Esophagus (tissue), 2 donors: ENCODE results near the gene ENTREP3. TPM values are rescaled to one million over a fixed set of nuclear protein-coding genes. Genes with fewer than 3 reads are reported as not detected.
A peak's percentile ranks its signal among the peaks of the same experiment; 100 is the strongest.

Experiments used
- H3K27ac ChIP-seq, 2 donors: one replicate each; pipeline ENCODE4 v1.5.1; 2013; ENCODE audit warnings: low read depth in 2 of 2, mild to moderate bottlenecking in 2 of 2, inconsistent platforms in 1 of 2, low read length in 1 of 2, moderate library complexity in 1 of 2
- H3K27me3 ChIP-seq, 2 donors: one replicate each; pipeline ENCODE4 v1.6.1; 2013; ENCODE audit warnings: low read length in 2 of 2, control low read depth in 1 of 2, mild to moderate bottlenecking in 1 of 2; ENCODE audit not compliant: insufficient read depth in 2 of 2, control insufficient read depth in 1 of 2
- H3K36me3 ChIP-seq, 2 donors: one replicate each; pipeline ENCODE4 v1.6.1; 2013; ENCODE audit warnings: low read length in 1 of 2; ENCODE audit not compliant: control insufficient read depth in 2 of 2, insufficient read depth in 2 of 2
- H3K4me1 ChIP-seq, 2 donors: one replicate each; pipeline ENCODE4 v1.6.1; 2013; ENCODE audit warnings: low read length in 1 of 2; ENCODE audit not compliant: control insufficient read depth in 2 of 2, insufficient read depth in 2 of 2
- H3K4me3 ChIP-seq, 2 donors: one replicate each; pipeline ENCODE4 v1.5.1; 2013; ENCODE audit warnings: low read length in 2 of 2, mild to moderate bottlenecking in 2 of 2, low read depth in 1 of 2, moderate library complexity in 1 of 2
- H3K9me3 ChIP-seq, 2 donors: one replicate each; pipeline ENCODE4 v1.6.1; 2013; ENCODE audit warnings: mild to moderate bottlenecking in 2 of 2, low read depth in 1 of 2, low read length in 1 of 2, moderate library complexity in 1 of 2; ENCODE audit not compliant: control insufficient read depth in 2 of 2, insufficient read depth in 1 of 2
- WGBS, 2 donors: extraction: QIAGEN DNeasy Blood & Tissue Kit; methylation state at CpG; one replicate each; pipeline ENCODE4 v1.1.7; 2013; 5-methylcytosine and 5-hydroxymethylcytosine counted together
- polyA plus RNA-seq, 2 donors: library from polyadenylated mRNA; stranded (reverse); fragments of 200-250 nt; gene quantifications; one replicate each; pipeline ENCODE4 v1.2.3, GENCODE V29; 2013
- donor health status: healthy with polysubstance abuse.
- donor health status: Bipolar disorder and iron deficiency.

ENTREP3 gene
- polyA plus RNA-seq, 2 donors: 12.7 to 13.6 TPM

DNA sequence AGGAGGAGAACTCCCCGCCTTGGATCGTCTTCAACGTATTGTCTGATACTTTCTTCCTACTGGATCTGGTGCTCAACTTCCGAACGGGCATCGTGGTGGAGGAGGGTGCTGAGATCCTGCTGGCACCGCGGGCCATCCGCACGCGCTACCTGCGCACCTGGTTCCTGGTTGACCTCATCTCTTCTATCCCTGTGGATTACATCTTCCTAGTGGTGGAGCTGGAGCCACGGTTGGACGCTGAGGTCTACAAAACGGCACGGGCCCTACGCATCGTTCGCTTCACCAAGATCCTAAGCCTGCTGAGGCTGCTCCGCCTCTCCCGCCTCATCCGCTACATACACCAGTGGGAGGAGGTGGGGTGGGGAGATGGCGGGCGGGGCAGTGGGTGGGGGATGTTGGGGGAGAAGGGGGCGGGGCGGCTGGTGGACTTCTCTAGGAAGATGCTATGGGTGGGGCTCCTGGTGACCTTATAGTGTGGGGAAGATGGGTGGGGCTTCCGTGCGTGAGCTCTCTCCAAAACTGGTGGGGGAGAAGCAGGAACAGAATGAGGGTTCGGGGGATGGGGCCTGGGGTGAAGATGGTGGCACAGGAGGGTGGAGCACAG, 27.3 kb upstream of the ENTREP3 start:
- Histone ChIP-seq H3K4me1 (no peaks in the 10 kb centered on the region), H3K4me3 (no peak overlapping the region), H3K27ac (no peak overlapping the region), H3K9me3 (no peaks in the 10 kb centered on the region), H3K36me3 (peaks cover 2 to 12% of the 10 kb centered on the region in 2 donors), H3K27me3 (no peaks in the 10 kb centered on the region)
- 95 to 96% methylated on average over 29 of the region's 29 CpGs for WGBS, 2 donors

DNA sequence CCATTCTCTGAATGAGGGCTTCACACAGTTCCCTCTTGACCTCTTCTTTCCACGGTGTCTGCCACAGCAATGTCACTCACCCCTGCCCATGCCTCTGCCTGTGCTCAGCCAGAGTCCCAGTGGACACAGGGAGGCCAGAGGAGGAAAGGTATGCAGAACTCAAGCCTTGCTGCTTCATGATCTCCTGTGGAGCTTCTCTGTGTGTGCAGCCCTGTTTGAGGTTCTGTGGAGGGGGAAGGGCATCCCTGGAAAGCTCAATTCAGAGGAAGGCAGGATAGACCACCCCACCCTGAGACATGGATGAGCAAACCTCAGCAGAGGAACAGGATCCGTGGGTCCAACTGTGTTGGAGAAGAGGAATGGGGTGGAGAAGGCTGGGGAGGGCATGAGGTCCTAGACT, 24.0 kb upstream of the ENTREP3 start:
- Histone ChIP-seq H3K4me1 (no peaks in the 10 kb centered on the region), H3K27me3 (no peaks in the 10 kb centered on the region), H3K9me3 (no peaks in the 10 kb centered on the region), H3K27ac (no peak overlapping the region), H3K4me3 (no peak overlapping the region), H3K36me3 (peaks cover 0 to 6% of the 10 kb centered on the region in 2 donors)
- 75 to 85% methylated on average over 2 of the region's 2 CpGs for WGBS, 2 donors

DNA sequence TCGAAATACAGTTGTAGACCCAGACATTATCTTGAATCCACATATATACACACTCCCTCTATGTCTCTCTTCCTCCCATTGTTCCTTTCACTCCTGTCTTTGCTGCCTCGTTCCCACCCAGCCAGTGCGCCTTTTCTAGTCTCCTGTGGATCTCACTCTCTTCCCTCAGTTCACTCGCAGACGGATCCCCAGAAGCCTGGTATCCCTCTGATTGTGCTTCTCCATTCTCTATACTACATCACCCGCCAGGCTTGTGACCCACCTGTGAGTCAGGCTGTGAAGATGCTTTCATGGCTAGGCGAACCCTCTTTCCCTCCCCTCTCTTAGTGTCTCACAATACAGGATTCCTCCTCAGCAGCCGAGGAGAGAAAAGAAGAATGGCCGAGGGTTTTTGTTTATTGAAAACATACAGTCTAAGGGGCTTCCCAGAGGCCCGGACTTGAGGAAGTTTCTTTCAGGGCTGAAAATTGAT, 23.4 kb upstream of the ENTREP3 start:
- Histone ChIP-seq H3K27me3 (no peaks in the 10 kb centered on the region), H3K4me3 (peak overlapping the region in 1 of 2 donors; percentile 65), H3K4me1 (peaks cover 0 to 2% of the 10 kb centered on the region in 2 donors), H3K27ac (no peak overlapping the region), H3K9me3 (no peaks in the 10 kb centered on the region), H3K36me3 (peaks cover 0 to under 1% of the 10 kb centered on the region in 2 donors)
- WGBS, 2 donors: 61 to 63% methylated on average over 10 of the region's 10 CpGs

DNA sequence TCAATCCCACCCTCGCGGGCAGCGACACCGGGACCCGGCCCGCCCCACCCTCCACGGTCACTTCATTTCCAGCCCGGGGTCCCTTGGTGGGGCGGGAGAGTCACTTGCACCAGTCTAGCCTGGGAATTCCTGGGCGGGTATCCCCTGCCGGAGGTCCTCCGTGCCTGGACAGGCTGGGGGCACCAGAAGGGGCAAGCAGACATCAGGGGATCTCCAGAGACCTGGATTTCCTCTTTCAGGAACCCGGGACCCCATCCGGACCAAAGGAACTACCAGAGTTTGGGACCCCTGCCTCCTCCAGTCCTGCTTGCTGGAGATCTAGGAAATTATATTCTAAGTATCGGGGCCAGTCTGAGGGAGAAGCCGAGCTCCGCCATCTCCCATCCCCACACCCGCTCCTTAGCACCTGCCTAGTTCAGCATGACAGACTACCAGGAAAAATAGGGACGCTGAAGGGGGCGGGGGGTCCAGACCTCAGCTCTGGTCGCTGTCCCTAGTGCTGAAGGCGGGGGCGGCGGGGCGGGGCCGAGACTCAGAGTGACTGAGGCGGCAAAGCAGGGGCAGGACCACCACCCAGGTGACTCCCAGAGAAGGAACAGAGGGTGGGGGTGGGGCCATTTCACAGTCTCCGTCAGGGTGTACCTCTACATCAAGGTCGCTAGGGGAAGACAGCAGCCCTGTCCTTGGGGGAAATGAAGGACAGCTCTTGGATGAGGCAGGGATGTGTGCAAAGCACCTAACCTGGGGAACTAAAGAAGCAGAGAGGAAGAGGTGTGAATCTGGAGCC, 22.8 kb upstream of the ENTREP3 start:
- Histone ChIP-seq H3K27me3 (no peaks in the 10 kb centered on the region), H3K4me3 (peak overlapping the region; percentile 65), H3K36me3 (no peaks in the 10 kb centered on the region), H3K4me1 (peaks cover 0 to 2% of the 10 kb centered on the region in 2 donors), H3K9me3 (no peaks in the 10 kb centered on the region), H3K27ac (peak overlapping the region; percentile 15 to 85)
- WGBS, 2 donors: 1% methylated on average over 29 of the region's 29 CpGs

DNA sequence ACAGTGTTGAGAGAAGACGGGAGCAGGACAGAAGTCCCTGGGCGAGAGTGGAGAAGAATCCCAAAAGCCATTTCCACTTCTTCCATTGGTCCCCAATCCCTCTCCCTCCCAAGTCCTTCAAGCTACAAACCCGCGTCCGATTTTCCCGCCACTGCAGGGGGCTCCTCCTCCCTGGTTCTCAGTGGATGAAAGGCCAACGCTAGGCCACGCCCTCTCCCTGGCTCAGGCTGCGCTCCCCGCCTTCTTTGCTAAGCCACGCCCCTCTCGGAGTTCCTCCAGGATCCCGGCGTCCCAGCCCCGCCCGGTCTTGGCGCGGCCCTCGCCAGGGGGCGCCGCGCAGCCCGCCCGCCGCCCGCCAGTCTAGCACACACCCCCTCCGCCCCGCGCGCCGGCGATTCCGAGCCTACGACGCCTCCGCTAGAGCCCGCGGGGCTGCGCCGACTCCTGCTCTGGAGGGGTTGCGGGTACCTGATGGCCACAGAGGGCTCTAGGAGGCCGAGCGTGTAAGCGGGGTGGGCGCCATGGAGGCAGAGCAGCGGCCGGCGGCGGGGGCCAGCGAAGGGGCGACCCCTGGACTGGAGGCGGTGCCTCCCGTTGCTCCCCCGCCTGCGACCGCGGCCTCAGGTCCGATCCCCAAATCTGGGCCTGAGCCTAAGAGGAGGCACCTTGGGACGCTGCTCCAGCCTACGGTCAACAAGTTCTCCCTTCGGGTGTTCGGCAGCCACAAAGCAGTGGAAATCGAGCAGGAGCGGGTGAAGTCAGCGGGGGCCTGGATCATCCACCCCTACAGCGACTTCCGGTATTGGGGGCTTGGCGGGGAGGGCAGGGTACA, 22.0 kb upstream of the ENTREP3 start, which contains the start of gene HCN3:
TSS of gene HCN3 (plus strand) at position 394 of the 832 bp plus-strand sequence. CDS start at position 522, 128 bp downstream.
- no peaks in the 10 kb centered on the region for H3K9me3 ChIP-seq
- H3K27ac ChIP-seq: peak within 1 kb of the TSS; percentile 15 to 85
- H3K27me3 ChIP-seq: no peaks in the 10 kb centered on the region
- peak within 1 kb of the TSS; percentile 65 for H3K4me3 ChIP-seq
- H3K36me3 ChIP-seq: no peaks in the 10 kb centered on the region
- peaks cover 0 to 2% of the 10 kb centered on the region in 2 donors for H3K4me1 ChIP-seq
- WGBS, 2 donors: 1% methylated on average over 65 to 68 of the region's 68 CpGs

DNA sequence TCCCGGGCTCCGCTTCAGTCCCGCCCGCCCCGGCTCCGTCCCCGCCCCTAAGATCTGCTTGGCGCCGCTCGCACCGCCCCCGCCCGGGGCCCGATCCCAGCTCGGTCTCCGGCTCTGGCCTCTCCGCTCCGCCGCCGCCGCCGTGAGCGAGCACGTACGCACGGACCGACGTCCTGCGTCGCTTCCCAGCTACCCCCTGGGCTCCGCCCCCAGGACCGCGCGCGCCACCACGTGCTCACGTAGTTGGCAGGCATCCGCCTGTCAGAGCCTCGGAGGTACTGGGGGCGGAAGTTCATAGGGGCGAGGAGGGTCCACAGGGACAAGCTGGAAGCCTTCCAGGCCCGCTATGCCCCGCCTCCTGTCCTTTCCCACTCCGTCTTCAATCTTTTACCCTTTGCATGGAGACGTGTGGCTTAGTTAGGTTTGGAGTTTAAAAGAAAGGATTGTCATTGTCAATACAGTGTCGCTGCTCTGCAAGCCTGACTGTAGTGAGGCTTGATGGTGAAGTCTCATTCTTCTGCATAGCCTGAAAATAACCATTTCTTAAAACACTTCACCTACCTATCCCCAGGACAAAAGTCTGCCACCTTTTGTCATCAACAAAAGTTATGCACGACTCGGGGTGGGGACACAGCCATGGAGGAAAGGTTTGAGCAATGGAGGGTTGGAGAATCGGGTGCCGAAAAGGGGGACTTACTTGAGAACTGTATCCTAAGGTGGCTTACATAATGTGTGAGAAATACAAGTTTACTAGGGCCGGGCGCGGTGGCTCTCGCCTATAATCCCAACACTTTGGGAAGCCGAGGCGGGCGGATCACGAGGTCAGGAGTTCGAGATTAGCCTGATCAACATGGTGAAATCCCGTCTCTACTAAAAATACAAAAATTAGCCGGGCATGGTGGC, 18.3 kb upstream of the ENTREP3 start, which contains the start of gene CLK2:
TSS of gene CLK2 (minus strand) at position 162 of the 903 bp plus-strand sequence. CDS start 2,527 bp downstream, outside the sequence.
- Histone ChIP-seq H3K27me3 (no peaks in the 10 kb centered on the region), H3K27ac (peak within 1 kb of the TSS; percentile 88 to 96), H3K36me3 (peaks cover 10 to 19% of the 10 kb centered on the region in 2 donors), H3K4me3 (peak within 1 kb of the TSS; percentile 59 to 66), H3K4me1 (peaks cover 0 to 2% of the 10 kb centered on the region in 2 donors), H3K9me3 (no peaks in the 10 kb centered on the region)
- 13 to 14% methylated on average over 59 to 61 of the region's 61 CpGs for WGBS, 2 donors

DNA sequence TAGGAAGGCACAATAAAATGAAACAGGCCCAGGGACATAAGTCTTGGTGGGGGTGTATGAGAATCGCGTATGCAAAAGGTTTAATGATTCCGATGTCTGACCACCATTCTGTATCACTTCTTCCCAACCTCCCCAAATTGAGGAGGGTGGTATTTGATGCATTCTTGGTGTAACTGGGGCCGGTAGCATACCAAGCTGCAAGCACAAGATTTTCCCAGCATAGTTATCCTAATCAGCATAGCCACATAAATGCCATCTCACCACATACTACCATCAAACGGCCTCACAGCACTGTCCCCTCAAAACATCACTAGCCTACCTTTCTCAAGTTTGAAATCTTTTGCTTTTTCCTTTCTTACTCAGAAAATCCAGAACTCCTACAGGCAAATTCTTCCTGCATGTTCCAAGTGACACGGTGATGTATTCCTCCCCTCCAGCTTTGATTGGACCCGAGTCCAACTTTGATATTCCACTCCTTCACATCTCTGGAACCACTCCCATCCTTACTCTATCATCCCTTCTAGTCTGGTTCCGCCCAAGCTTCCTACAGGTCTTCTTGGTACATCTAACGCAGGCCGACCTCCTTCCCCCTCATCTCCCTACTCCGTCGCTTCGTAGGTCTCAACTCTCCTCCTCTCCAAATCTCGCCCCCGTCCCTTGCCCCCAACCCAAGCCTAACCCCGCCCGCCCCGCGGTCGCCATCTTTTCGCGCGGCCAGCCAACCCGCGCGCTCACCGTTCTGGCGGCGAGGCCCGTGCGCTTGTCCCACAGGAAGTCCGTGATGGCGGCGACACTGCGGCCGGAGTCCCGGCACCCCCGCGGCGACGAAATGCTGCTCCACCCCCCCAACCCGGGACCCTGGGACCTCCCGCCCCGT, 17.4 kb upstream of the ENTREP3 start:
- 4% methylated on average over 44 of the region's 44 CpGs for WGBS, 2 donors
- Histone ChIP-seq H3K36me3 (peaks cover 16 to 26% of the 10 kb centered on the region in 2 donors), H3K4me3 (peak overlapping the region; percentile 59 to 66), H3K4me1 (peaks cover 0 to 2% of the 10 kb centered on the region in 2 donors), H3K27me3 (no peaks in the 10 kb centered on the region), H3K9me3 (no peaks in the 10 kb centered on the region), H3K27ac (peak overlapping the region; percentile 88 to 96)

DNA sequence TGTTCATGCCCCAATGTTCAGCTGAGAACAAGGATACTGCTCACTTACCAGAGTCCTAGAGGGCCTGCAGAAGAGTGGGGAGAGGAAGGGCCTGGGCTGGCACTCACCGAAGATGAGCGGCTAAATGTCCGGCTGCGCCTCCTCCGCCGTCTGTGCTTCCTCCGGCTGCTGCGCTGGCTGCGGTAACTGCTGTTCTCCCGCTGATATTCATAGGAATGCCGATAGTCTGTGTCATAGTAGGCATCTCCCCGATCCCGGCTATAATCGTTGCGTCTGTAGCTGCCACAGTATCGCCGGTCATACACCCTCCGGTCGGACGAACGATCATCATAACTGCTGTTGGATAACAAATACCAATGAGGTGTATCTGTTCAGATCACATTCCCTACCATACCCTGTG, 14.1 kb upstream of the ENTREP3 start:
- no peak overlapping the region for H3K4me3 ChIP-seq
- no peaks in the 10 kb centered on the region for H3K9me3 ChIP-seq
- peaks cover 30 to 38% of the 10 kb centered on the region in 2 donors for H3K36me3 ChIP-seq
- no peaks in the 10 kb centered on the region for H3K27me3 ChIP-seq
- H3K27ac ChIP-seq: no peak overlapping the region
- WGBS, 2 donors: 94 to 95% methylated on average over 21 of the region's 21 CpGs
- H3K4me1 ChIP-seq: peaks cover 0 to 2% of the 10 kb centered on the region in 2 donors
